Neural progenitor cell (in vitro differentiated cells): ENCODE results near the gene CTR9. TPM values are rescaled to one million over a fixed set of nuclear protein-coding genes. Genes with fewer than 3 reads are reported as not detected.

ENCODE experiments used
- DNase-seq: peaks from one replicate; pipeline ENCODE4 v3.0.0-alpha.2; 2016; ENCODE audit warnings: low spot score
- H2AFZ ChIP-seq: fragments of 200-600 bp; sonication (generic); replicated peaks from 2 replicates; pipeline ENCODE4 v1.6.1; 2016; ENCODE audit warnings: antibody characterized with exemption
- H3F3A ChIP-seq: fragments of 200-600 bp; sonication (generic); 2 replicates; pipeline ENCODE4 v1.6.1; 2016; ENCODE audit warnings: antibody characterized with exemption, low read depth
- H3K27ac ChIP-seq: fragments of 200-600 bp; sonication (generic); 2 replicates; pipeline ENCODE4 v1.5.1; 2016; ENCODE audit warnings: mild to moderate bottlenecking
- H3K27me3 ChIP-seq: fragments of 200-600 bp; sonication (generic); 2 replicates; pipeline ENCODE4 v1.6.1; 2016; ENCODE audit warnings: mild to moderate bottlenecking, moderate library complexity
- H3K36me3 ChIP-seq: fragments of 200-600 bp; sonication (generic); 2 replicates; pipeline ENCODE4 v1.5.1; 2016
- H3K4me1 ChIP-seq: fragments of 200-600 bp; sonication (generic); 2 replicates; pipeline ENCODE4 v1.6.1; 2016; ENCODE audit warnings: mixed run types
- H3K4me2 ChIP-seq: fragments of 200-600 bp; sonication (generic); 2 replicates; pipeline ENCODE4 v1.6.1; 2016
- H3K4me3 ChIP-seq: fragments of 200-600 bp; sonication (generic); 2 replicates; pipeline ENCODE4 v1.5.1; 2016
- H3K79me2 ChIP-seq: fragments of 200-600 bp; sonication (generic); 2 replicates; pipeline ENCODE4 v1.6.1; 2016; ENCODE audit warnings: low read depth
- H3K9ac ChIP-seq: fragments of 200-600 bp; sonication (generic); 2 replicates; pipeline ENCODE4 v1.6.1; 2016
- H3K9me3 ChIP-seq: fragments of 200-600 bp; sonication (generic); 2 replicates; pipeline ENCODE4 v1.5.1; 2016; ENCODE audit warnings: low read depth
- H4K20me1 ChIP-seq: fragments of 200-600 bp; sonication (generic); 2 replicates; pipeline ENCODE4 v1.6.1; 2016; ENCODE audit warnings: low read depth
- H3K27ac Mint-ChIP-seq: 3 replicates; pipeline ENCODE4 v1.8.0; 2021; ENCODE audit warnings: mixed read lengths
- H3K27me3 Mint-ChIP-seq: 2 replicates; pipeline ENCODE4 v1.8.0; 2022; ENCODE audit warnings: low read depth, mild to moderate bottlenecking, inconsistent platforms, moderate library complexity, mixed read lengths; ENCODE audit not compliant: insufficient read depth
- H3K36me3 Mint-ChIP-seq: 3 replicates; pipeline ENCODE4 v1.8.0; 2021; ENCODE audit warnings: mixed read lengths
- H3K4me1 Mint-ChIP-seq: 3 replicates; pipeline ENCODE4 v1.8.0; 2021; ENCODE audit warnings: mixed read lengths
- H3K4me3 Mint-ChIP-seq: 3 replicates; pipeline ENCODE4 v1.8.0; 2021; ENCODE audit warnings: mild to moderate bottlenecking, moderate library complexity, mixed read lengths
- H3K9me3 Mint-ChIP-seq: 3 replicates; pipeline ENCODE4 v1.8.0; 2020; ENCODE audit warnings: mixed read lengths
- EZH2 ChIP-seq: fragments of 200-600 bp; sonication (generic); IDR thresholded peaks from 2 replicates; pipeline ENCODE4 v1.6.1; 2017; ENCODE audit warnings: antibody characterized with exemption, mild to moderate bottlenecking, moderate library complexity
- EZH2phosphoT487 ChIP-seq: fragments of 200-600 bp; sonication (generic); IDR thresholded peaks from 2 replicates; pipeline ENCODE4 v1.6.1; 2017; ENCODE audit warnings: antibody characterized with exemption
- total RNA-seq: library from RNA; depleted of rRNA; stranded (reverse); fragments of >200 nt; gene quantifications from 2 replicates; pipeline ENCODE4 v1.2.3, GENCODE V29; 2015; ENCODE audit warnings: low replicate concordance
- TF ChIP-seq, protein P1 (sequence below): fragments of 200-600 bp; sonication (generic); IDR thresholded peaks from 2 replicates; pipeline ENCODE4 v1.5.1; 2017; ENCODE audit warnings: antibody characterized with exemption, mild to moderate bottlenecking

The CTR9 gene
- total RNA-seq, 1 donor from 2014 or later = 26.4 TPM

- peaks cover 5% of the 10 kb centered on the region for H3K27me3 Mint-ChIP-seq
- Histone ChIP-seq H3K27ac (no peak overlapping the region), H3K9ac (no peak overlapping the region), H3K4me2 (peak overlapping the region; percentile 94), H3K79me2 (peaks cover 88% of the 10 kb centered on the region), H4K20me1 (peaks cover 68% of the 10 kb centered on the region), H3K9me3 (no peaks in the 10 kb centered on the region), H3K4me3 (peak overlapping the region; percentile 99), H3K27me3 (no peaks in the 10 kb centered on the region), H2AFZ (no peak overlapping the region), H3K4me1 (peaks cover 25% of the 10 kb centered on the region), H3K36me3 (peaks cover 57% of the 10 kb centered on the region), H3F3A (peaks cover 81% of the 10 kb centered on the region)
- H3K9me3 Mint-ChIP-seq = no peaks in the 10 kb centered on the region
- H3K27ac Mint-ChIP-seq = no peak overlapping the region
- H3K4me1 Mint-ChIP-seq = peaks cover 37% of the 10 kb centered on the region
- peak overlapping the region; percentile 97 for H3K4me3 Mint-ChIP-seq
- TF ChIP-seq, protein P1, sequence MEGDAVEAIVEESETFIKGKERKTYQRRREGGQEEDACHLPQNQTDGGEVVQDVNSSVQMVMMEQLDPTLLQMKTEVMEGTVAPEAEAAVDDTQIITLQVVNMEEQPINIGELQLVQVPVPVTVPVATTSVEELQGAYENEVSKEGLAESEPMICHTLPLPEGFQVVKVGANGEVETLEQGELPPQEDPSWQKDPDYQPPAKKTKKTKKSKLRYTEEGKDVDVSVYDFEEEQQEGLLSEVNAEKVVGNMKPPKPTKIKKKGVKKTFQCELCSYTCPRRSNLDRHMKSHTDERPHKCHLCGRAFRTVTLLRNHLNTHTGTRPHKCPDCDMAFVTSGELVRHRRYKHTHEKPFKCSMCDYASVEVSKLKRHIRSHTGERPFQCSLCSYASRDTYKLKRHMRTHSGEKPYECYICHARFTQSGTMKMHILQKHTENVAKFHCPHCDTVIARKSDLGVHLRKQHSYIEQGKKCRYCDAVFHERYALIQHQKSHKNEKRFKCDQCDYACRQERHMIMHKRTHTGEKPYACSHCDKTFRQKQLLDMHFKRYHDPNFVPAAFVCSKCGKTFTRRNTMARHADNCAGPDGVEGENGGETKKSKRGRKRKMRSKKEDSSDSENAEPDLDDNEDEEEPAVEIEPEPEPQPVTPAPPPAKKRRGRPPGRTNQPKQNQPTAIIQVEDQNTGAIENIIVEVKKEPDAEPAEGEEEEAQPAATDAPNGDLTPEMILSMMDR = no peak
- TF ChIP-seq EZH2phosphoT487 (no peak), EZH2 (no peak)
- no peak for DNase-seq
- H3K36me3 Mint-ChIP-seq = peaks cover 48% of the 10 kb centered on the region
Observed at GRCh38 chr11:10806206-10806605, 55.2 kb downstream of the CTR9 start.

- H3K4me1 ChIP-seq = peaks cover 25% of the 10 kb centered on the region
- peaks cover 42% of the 10 kb centered on the region for H3K36me3 ChIP-seq
- peak overlapping the region; percentile 93 for H3K27ac Mint-ChIP-seq
- DNase-seq = peak; percentile 65
- TF ChIP-seq EZH2 = no peak
- no peak for TF ChIP-seq EZH2phosphoT487
- TF ChIP-seq, protein P1 = no peak
- peaks cover 73% of the 10 kb centered on the region for H3K79me2 ChIP-seq
- peak overlapping the region; percentile 98 for H3K9ac ChIP-seq
- peaks cover 40% of the 10 kb centered on the region for H3K4me1 Mint-ChIP-seq
- H3K27ac ChIP-seq = peak overlapping the region; percentile 95
- peaks cover 38% of the 10 kb centered on the region for H3K36me3 Mint-ChIP-seq
- H3K9me3 Mint-ChIP-seq = no peaks in the 10 kb centered on the region
- H4K20me1 ChIP-seq = peaks cover 53% of the 10 kb centered on the region
- peak overlapping the region; percentile 94 for H3K4me2 ChIP-seq
- no peak overlapping the region for H2AFZ ChIP-seq
- peaks cover 5% of the 10 kb centered on the region for H3K27me3 Mint-ChIP-seq
- peak overlapping the region; percentile 97 for H3K4me3 Mint-ChIP-seq
- H3K4me3 ChIP-seq = peak overlapping the region; percentile 99
- H3K9me3 ChIP-seq = no peaks in the 10 kb centered on the region
- H3K27me3 ChIP-seq = no peaks in the 10 kb centered on the region
- H3F3A ChIP-seq = peaks cover 67% of the 10 kb centered on the region
Observed at GRCh38 chr11:10807493-10808234, 56.6 kb downstream of the CTR9 start.

GRCh38 chr11:10808235-10808552 lies 57.1 kb downstream of the CTR9 start:
- peaks cover 48% of the 10 kb centered on the region for H4K20me1 ChIP-seq

More at GRCh38 chr11:10808235-10808552, 57.1 kb downstream of the CTR9 start:
- peak overlapping the region; percentile 95 for H3K27ac ChIP-seq
- peak overlapping the region; percentile 99 for H3K4me3 ChIP-seq
- peaks cover 25% of the 10 kb centered on the region for H3K4me1 ChIP-seq
- DNase-seq = no peak
- no peaks in the 10 kb centered on the region for H3K9me3 ChIP-seq
- H3K9ac ChIP-seq = peak overlapping the region; percentile 98
- H3K27me3 Mint-ChIP-seq = peaks cover 5% of the 10 kb centered on the region
- peak overlapping the region; percentile 100 for H3K27ac Mint-ChIP-seq
- peaks cover 61% of the 10 kb centered on the region for H3F3A ChIP-seq
- peaks cover 68% of the 10 kb centered on the region for H3K79me2 ChIP-seq
- H3K36me3 ChIP-seq = peaks cover 37% of the 10 kb centered on the region
- H3K9me3 Mint-ChIP-seq = no peaks in the 10 kb centered on the region
- H3K4me3 Mint-ChIP-seq = peak overlapping the region; percentile 97
- H3K4me1 Mint-ChIP-seq = peaks cover 40% of the 10 kb centered on the region
- H3K36me3 Mint-ChIP-seq = peaks cover 36% of the 10 kb centered on the region
- H3K27me3 ChIP-seq = no peaks in the 10 kb centered on the region
- peak overlapping the region; percentile 94 for H3K4me2 ChIP-seq
- TF ChIP-seq, protein P1 = no peak
- TF ChIP-seq EZH2 = no peak
- TF ChIP-seq EZH2phosphoT487 = no peak
- H2AFZ ChIP-seq = peak overlapping the region; percentile 15
